Activated naive CD4-positive, alpha-beta T cell treated with anti-CD3 and anti-CD28 coated beads for 36 hours (primary cell): ENCODE measurements around the gene MPST. TPM values are rescaled to one million over a fixed set of nuclear protein-coding genes. Genes with fewer than 3 reads are reported as not detected.

Experiments used
- CTCF ChIA-PET: fragments of 350-600 bp; sonication (Branson Sonifier 250); formaldehyde crosslinking; loops from one replicate; lab custom pipeline; 2021; ENCODE audit warnings: antibody characterized with exemption; lab: Charles Lee
- DNase-seq: peaks from one replicate; pipeline ENCODE4 v3.0.0-alpha.2; 2020
- H3K27ac Mint-ChIP-seq: one replicate; pipeline ENCODE4 v1.8.0; 2021; ENCODE audit warnings: mild to moderate bottlenecking, mixed read lengths
- H3K27me3 Mint-ChIP-seq: one replicate; pipeline ENCODE4 v1.8.0; 2021; ENCODE audit warnings: low read depth, mixed read lengths
- H3K36me3 Mint-ChIP-seq: one replicate; pipeline ENCODE4 v1.8.0; 2021; ENCODE audit warnings: low read depth, mixed read lengths
- H3K4me1 Mint-ChIP-seq: one replicate; pipeline ENCODE4 v1.8.0; 2021; ENCODE audit warnings: low read depth, mixed read lengths
- H3K4me3 Mint-ChIP-seq: one replicate; pipeline ENCODE4 v1.8.0; 2021; ENCODE audit warnings: mild to moderate bottlenecking, moderate library complexity, mixed read lengths
- H3K9me3 Mint-ChIP-seq: one replicate; pipeline ENCODE4 v1.8.0; 2021; ENCODE audit warnings: mixed read lengths
- intact Hi-C: fragments of 100-400 bp; cut with micrococcal nuclease; formaldehyde crosslinking; loops from one replicate; pipeline ENCODE4 v1.15.1; 2023
- total RNA-seq, 2 experiments: library from RNA; stranded (reverse); gene quantifications; one replicate each; pipeline ENCODE4 v1.2.3, GENCODE V29; 2021

Gene MPST
- total RNA-seq, 2 experiments from 2014 or later, result 2.8 to 2.9 TPM

- Mint-ChIP-seq H3K27ac (no peak overlapping the region), H3K4me1 (peaks cover 25% of the 10 kb centered on the region), H3K36me3 (peaks cover 4% of the 10 kb centered on the region), H3K27me3 (no peaks in the 10 kb centered on the region), H3K9me3 (no peaks in the 10 kb centered on the region), H3K4me3 (no peak overlapping the region)
- CTCF ChIA-PET, result no interaction called here
- intact Hi-C loops, result no loop called here
- no peak for DNase-seq
These were observed 42.3 kb downstream of the MPST start for GRCh38 chr22:37061611-37062375.

- peak; percentile 18 for DNase-seq
- Mint-ChIP-seq H3K4me3 (no peak overlapping the region), H3K36me3 (peaks cover 2% of the 10 kb centered on the region), H3K4me1 (peaks cover 25% of the 10 kb centered on the region), H3K27ac (no peak overlapping the region), H3K9me3 (no peaks in the 10 kb centered on the region), H3K27me3 (peaks cover 3% of the 10 kb centered on the region)
- CTCF ChIA-PET, result no interaction called here
- intact Hi-C loops, result no loop called here
These were observed 42.8 kb downstream of the MPST start for GRCh38 chr22:37062376-37062675.

GRCh38 chr22:37062702-37063381 lies 43.3 kb downstream of the MPST start:
- Mint-ChIP-seq H3K4me3 (no peak overlapping the region), H3K36me3 (peaks cover 2% of the 10 kb centered on the region), H3K4me1 (peaks cover 25% of the 10 kb centered on the region), H3K9me3 (no peaks in the 10 kb centered on the region), H3K27me3 (peaks cover 5% of the 10 kb centered on the region), H3K27ac (no peak overlapping the region)
- intact Hi-C loops, result no loop called here
- CTCF ChIA-PET, result no interaction called here
- no peak for DNase-seq

GRCh38 chr22:37063431-37064420 lies 44.2 kb downstream of the MPST start:
- H3K27ac Mint-ChIP-seq, result no peak overlapping the region
- intact Hi-C loops, result no loop called here
- peaks cover 12% of the 10 kb centered on the region for H3K27me3 Mint-ChIP-seq
- CTCF ChIA-PET, result no interaction called here
- H3K9me3 Mint-ChIP-seq, result no peaks in the 10 kb centered on the region
- peaks cover 2% of the 10 kb centered on the region for H3K36me3 Mint-ChIP-seq
- no peak overlapping the region for H3K4me3 Mint-ChIP-seq
- H3K4me1 Mint-ChIP-seq, result peaks cover 25% of the 10 kb centered on the region
- DNase-seq, result peak; percentile 21

GRCh38 chr22:37064553-37064952 lies 45.0 kb downstream of the MPST start:
- DNase-seq, result no peak
- intact Hi-C loops, result no loop called here
- H3K9me3 Mint-ChIP-seq, result no peaks in the 10 kb centered on the region
- no peak overlapping the region for H3K27ac Mint-ChIP-seq
- peaks cover 2% of the 10 kb centered on the region for H3K36me3 Mint-ChIP-seq
- peaks cover 16% of the 10 kb centered on the region for H3K27me3 Mint-ChIP-seq
- H3K4me3 Mint-ChIP-seq, result no peak overlapping the region
- CTCF ChIA-PET, result no interaction called here
- H3K4me1 Mint-ChIP-seq, result peaks cover 25% of the 10 kb centered on the region

- no peak for DNase-seq
- CTCF ChIA-PET, result interaction anchor here (0.6 to 1.1 kb wide), 2 partner anchors 12 to 119 kb away, joined by 3 read pairs; no protein-coding TSS in a partner anchor
- Mint-ChIP-seq H3K36me3 (peaks cover 2% of the 10 kb centered on the region), H3K27me3 (peaks cover 22% of the 10 kb centered on the region), H3K27ac (no peak overlapping the region), H3K4me1 (peaks cover 20% of the 10 kb centered on the region), H3K9me3 (no peaks in the 10 kb centered on the region), H3K4me3 (no peak overlapping the region)
- intact Hi-C loops, result no loop called here
These were observed 45.6 kb downstream of the MPST start for GRCh38 chr22:37065180-37065579.

GRCh38 chr22:37065961-37066360 lies 46.4 kb downstream of the MPST start:
- peaks cover 2% of the 10 kb centered on the region for H3K36me3 Mint-ChIP-seq
- CTCF ChIA-PET, result interaction anchor here (1.1 kb wide), 1 partner anchor 11 kb away, joined by 3 read pairs; no protein-coding TSS in a partner anchor
- H3K27ac Mint-ChIP-seq, result no peak overlapping the region

GRCh38 chr22:37067428-37067827 lies 47.9 kb downstream of the MPST start:
- intact Hi-C loops, result no loop called here
- Mint-ChIP-seq H3K27ac (no peak overlapping the region), H3K9me3 (no peaks in the 10 kb centered on the region), H3K4me3 (no peak overlapping the region), H3K4me1 (peaks cover 6% of the 10 kb centered on the region), H3K36me3 (peaks cover 2% of the 10 kb centered on the region), H3K27me3 (peaks cover 27% of the 10 kb centered on the region)
- CTCF ChIA-PET, result no interaction called here
- DNase-seq, result no peak

More at GRCh38 chr22:37065961-37066360, 46.4 kb downstream of the MPST start:
- Mint-ChIP-seq H3K4me3 (no peak overlapping the region), H3K9me3 (no peaks in the 10 kb centered on the region), H3K27me3 (peaks cover 27% of the 10 kb centered on the region), H3K4me1 (peaks cover 14% of the 10 kb centered on the region)
- DNase-seq, result no peak
- intact Hi-C loops, result no loop called here

GRCh38 chr22:37068859-37069258 lies 49.3 kb downstream of the MPST start:
- no peaks in the 10 kb centered on the region for H3K9me3 Mint-ChIP-seq
- H3K27ac Mint-ChIP-seq, result no peak overlapping the region
- intact Hi-C loops, result no loop called here
- peaks cover 27% of the 10 kb centered on the region for H3K27me3 Mint-ChIP-seq
- no peak for DNase-seq
- CTCF ChIA-PET, result interaction anchor here (1.4 kb wide), 1 partner anchor 130 kb away, joined by 3 read pairs; no protein-coding TSS in a partner anchor
- H3K4me1 Mint-ChIP-seq, result no peaks in the 10 kb centered on the region
- no peak overlapping the region for H3K4me3 Mint-ChIP-seq
- peaks cover 2% of the 10 kb centered on the region for H3K36me3 Mint-ChIP-seq

- no peak for DNase-seq
- Mint-ChIP-seq H3K27ac (no peak overlapping the region), H3K36me3 (peaks cover under 1% of the 10 kb centered on the region), H3K4me1 (no peaks in the 10 kb centered on the region), H3K9me3 (no peaks in the 10 kb centered on the region), H3K27me3 (peaks cover 27% of the 10 kb centered on the region), H3K4me3 (no peak overlapping the region)
- intact Hi-C loops, result no loop called here
- CTCF ChIA-PET, result interaction anchor here (1.4 kb wide), 1 partner anchor 130 kb away, joined by 3 read pairs; no protein-coding TSS in a partner anchor
These were observed 49.8 kb downstream of the MPST start for GRCh38 chr22:37069319-37069718.

- H3K27me3 Mint-ChIP-seq, result peaks cover 27% of the 10 kb centered on the region
- H3K4me3 Mint-ChIP-seq, result no peak overlapping the region
- H3K36me3 Mint-ChIP-seq, result no peaks in the 10 kb centered on the region
- no peak overlapping the region for H3K27ac Mint-ChIP-seq
- CTCF ChIA-PET, result no interaction called here
- DNase-seq, result no peak
- intact Hi-C loops, result loop anchor here (10.0 kb wide), 1 partner anchor 385 kb away; no protein-coding TSS in a partner anchor
- no peaks in the 10 kb centered on the region for H3K4me1 Mint-ChIP-seq
- no peaks in the 10 kb centered on the region for H3K9me3 Mint-ChIP-seq
These were observed 50.2 kb downstream of the MPST start for GRCh38 chr22:37069719-37070118.

- Mint-ChIP-seq H3K4me1 (no peaks in the 10 kb centered on the region), H3K27ac (no peak overlapping the region), H3K9me3 (no peaks in the 10 kb centered on the region), H3K36me3 (no peaks in the 10 kb centered on the region), H3K27me3 (peaks cover 28% of the 10 kb centered on the region), H3K4me3 (no peak overlapping the region)
- DNase-seq, result no peak
- intact Hi-C loops, result loop anchor here (10.0 kb wide), 1 partner anchor 384 kb away; no protein-coding TSS in a partner anchor
- CTCF ChIA-PET, result interaction anchor here (0.6 to 1.2 kb wide), 2 partner anchors 11 to 24 kb away, joined by 4 read pairs; no protein-coding TSS in a partner anchor
These were observed 50.8 kb downstream of the MPST start for GRCh38 chr22:37070334-37070733.
